Prostate gland (tissue), 2 donors: ENCODE measurements around the gene ABLIM3.

Source experiments
- POLR2A ChIP-seq: fragments of 450-650 bp; IDR thresholded peaks from one replicate; pipeline ENCODE4 v1.6.1; 2016; ENCODE audit warnings: antibody characterized with exemption, mild to moderate bottlenecking
- POLR2AphosphoS5 ChIP-seq: sonication (generic); formaldehyde crosslinking; IDR thresholded peaks from one replicate; pipeline ENCODE4 v1.6.1; 2017; ENCODE audit warnings: antibody characterized with exemption
- TF ChIP-seq, protein P1 (sequence below), 4 experiments: fragments of 200-600 bp in 2 of 4; fragments of 450-650 bp in 2 of 4; sonication (generic) in 2 of 4; IDR thresholded peaks; 1 replicate in 3 of 4; 2 replicates in 1 of 4; pipeline ENCODE4 v1.5.1; 2016 to 2019; ENCODE audit warnings: antibody characterized with exemption in 4 of 4, mild to moderate bottlenecking in 2 of 4, moderate library complexity in 2 of 4

GRCh38 chr5:149127394-149127955 is 13.8 kb upstream of the ABLIM3 start:
- TF ChIP-seq, protein P1, sequence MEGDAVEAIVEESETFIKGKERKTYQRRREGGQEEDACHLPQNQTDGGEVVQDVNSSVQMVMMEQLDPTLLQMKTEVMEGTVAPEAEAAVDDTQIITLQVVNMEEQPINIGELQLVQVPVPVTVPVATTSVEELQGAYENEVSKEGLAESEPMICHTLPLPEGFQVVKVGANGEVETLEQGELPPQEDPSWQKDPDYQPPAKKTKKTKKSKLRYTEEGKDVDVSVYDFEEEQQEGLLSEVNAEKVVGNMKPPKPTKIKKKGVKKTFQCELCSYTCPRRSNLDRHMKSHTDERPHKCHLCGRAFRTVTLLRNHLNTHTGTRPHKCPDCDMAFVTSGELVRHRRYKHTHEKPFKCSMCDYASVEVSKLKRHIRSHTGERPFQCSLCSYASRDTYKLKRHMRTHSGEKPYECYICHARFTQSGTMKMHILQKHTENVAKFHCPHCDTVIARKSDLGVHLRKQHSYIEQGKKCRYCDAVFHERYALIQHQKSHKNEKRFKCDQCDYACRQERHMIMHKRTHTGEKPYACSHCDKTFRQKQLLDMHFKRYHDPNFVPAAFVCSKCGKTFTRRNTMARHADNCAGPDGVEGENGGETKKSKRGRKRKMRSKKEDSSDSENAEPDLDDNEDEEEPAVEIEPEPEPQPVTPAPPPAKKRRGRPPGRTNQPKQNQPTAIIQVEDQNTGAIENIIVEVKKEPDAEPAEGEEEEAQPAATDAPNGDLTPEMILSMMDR (IDR thresholded peaks at IDR 0.05) = no peak
- TF ChIP-seq POLR2AphosphoS5 (no peak), POLR2A (no peak)
